ENCODE data around the gene DLG2.
"Not testable (repeated sequence)": the region's sequence is repeated elsewhere in the genome, so short reads cannot be mapped to it uniquely, and the experiment has no call there.

The DLG2 gene

DNA sequence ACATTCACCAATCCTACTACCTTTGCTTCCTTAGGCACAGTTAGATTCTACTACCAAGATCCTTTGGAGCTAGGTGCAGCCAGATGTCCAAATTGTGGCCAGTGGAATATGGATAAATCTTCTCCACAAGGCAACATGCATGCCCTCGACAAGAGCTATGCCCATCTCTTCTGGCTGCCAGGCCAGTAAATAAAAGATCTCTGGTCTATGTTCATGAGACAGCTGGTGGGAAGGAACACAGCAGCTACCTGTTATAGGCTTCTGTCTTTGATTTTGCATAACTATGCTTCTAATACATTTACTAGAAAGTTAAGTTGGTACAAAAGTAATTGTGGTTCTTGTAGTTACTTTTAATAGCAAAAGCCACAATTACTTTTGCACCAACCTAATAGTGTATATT is 182.7 kb downstream of the DLG2 start:
- DNase-seq (ENCODE audit: low spot score), result no peak

DNA sequence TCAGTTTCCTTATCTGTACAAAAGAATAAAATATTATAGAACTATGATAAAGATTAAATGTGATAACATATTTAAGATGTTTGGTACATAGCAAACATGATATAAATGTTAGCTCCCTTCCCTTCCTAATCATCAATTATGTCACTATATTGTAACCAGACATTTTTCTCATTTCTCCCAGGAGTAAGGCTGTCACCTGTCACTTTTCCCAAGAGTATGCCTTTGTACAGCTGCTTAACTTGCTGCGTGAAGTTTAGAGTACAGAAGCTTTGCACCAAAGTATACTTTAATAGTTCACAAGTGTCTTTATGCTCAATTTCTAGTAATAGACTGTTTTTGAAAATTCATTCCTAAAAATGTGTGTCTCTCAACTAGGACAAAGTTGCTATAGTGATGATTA is 186.9 kb downstream of the DLG2 start:
- no peak for DNase-seq (ENCODE audit: low spot score)

DNA sequence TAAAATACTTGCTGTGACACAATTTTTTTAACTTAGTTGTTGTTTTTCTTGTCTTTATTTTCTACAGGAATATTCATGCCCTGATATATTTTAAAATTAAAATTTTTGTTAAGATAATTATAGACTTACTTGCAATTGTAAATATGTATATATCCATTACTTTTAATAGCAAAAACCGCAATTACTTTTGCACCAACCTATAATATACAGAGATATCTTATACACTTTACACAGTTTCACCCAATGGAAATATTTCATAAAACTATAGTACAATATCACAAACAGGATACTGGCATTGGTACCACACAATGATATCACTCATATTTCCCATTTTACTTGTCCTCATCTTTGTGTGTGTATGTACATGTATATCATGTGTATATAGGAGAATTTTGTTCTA is 188.8 kb downstream of the DLG2 start:
- no peak for DNase-seq (ENCODE audit: low spot score)

DNA sequence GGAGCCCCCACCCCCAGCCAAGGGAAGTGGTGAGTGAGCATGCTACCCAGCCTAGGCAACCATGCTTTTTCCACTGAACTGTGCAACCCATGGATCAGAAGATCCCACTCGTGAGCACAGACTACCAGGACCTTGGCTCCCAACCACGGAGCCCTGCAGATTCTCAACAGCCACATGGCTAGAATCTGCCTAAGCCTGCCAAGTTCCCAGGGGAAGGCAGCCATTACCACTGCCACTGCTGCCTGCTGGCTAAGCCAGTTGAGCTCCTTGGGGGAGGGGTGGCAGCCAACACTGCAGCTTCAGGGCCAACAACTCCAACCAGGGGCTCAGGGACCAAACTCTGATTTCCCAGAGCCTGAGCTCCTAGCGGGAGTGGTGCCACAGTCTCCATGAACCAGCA is 195.8 kb downstream of the DLG2 start:
- DNase-seq (ENCODE audit: low spot score), result no peak

DNA sequence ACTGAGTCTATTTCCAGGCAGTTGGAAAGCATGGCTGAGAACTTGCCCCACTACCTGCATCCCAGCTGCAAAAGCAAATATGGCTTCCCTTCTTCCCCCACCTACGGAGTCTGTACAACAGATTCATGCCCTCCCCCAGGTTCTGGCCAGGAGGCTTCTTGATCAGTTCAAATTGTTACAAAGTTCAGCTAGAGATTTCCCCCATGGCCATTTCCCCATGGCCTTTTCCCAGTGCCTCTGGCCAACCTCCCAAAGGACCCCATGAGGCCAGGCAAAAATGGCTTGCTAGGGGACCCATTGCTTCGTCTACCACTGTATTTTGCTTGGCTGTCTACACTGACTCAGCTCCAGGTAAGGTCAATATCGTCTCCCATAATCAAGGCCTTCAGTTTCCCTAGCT is 203.3 kb downstream of the DLG2 start:
- no peak for DNase-seq (ENCODE audit: low spot score)

DNA sequence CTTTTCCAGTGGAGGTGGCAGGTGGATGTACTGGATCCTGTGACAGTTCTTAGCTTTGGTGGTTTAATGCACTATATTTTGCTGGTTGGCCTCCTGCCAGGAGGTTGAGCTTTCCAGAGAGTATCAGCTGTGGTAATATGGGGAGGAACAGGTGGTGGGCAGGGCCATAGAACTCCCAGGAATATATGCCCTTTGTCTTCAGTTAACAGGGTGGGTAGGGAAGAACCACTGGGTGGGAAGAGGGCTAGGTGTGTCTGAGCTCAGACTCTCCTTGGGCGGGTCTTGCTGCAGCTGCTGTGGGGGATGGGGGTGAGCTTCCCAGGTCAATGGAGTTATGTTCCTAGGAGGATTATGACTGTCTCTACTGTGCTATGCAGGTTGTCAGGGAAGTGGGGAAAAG is 203.8 kb downstream of the DLG2 start:
- DNase-seq (ENCODE audit: low spot score), result no peak

DNA sequence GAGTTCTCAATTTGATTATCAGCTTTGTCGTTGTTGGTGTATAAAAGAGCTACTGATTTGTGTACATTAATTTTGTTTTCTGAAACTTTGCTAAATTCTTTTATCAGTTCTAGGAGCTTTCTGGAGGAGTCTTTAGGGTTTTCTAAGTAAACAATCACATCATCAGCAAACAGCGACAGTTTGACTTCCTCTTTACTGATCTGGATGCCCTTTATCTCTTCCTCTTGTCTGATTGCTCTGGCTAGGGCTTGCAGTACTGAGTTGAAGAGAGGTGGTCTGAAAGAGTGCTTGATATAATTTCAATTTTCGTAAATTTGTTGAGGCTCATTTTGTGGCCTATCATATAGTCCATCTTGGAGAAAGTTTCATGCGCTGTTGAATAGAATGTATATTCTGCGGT is 213.0 kb downstream of the DLG2 start:
- no peak for DNase-seq (ENCODE audit: low spot score)

DNA sequence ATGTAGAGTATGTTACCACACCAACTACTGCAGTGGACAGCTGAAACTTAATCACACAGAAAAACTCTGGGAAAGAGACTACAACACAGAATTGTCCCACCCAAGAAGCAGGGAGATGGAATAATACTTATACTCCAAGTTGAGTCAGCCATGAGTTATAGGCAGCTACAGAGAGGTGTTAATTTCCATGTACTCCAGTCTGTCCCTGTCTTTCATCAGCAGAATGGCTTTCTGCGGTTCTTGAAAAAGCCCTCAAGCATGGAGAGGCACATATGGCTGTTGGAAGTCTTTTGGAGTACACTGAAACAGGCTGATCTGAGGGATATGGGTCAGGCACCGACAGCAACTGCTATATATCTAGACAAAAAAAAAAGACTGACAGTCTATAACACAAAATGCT is 219.5 kb downstream of the DLG2 start:
- no peak for DNase-seq (ENCODE audit: low spot score)

DNA sequence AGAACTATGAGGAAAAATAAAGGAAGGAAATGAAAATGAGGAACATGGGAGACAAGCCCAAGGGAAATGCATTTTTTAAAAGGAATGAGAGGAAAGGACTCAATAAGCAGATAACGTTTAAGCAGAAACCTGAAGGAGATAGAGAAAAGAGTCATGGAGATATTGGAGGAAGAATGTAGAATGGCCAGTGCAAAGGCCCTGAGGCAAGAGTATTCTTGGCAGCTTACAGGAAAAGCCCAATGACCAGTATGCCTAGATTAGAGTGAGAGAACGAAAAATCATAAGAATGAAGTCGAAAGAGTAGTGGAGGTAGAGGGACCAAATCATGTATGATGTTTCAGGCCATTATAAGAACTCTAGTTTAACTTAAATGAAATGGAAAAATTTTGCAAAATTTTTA is 220.3 kb downstream of the DLG2 start:
- DNase-seq (ENCODE audit: low spot score), result no peak

DNA sequence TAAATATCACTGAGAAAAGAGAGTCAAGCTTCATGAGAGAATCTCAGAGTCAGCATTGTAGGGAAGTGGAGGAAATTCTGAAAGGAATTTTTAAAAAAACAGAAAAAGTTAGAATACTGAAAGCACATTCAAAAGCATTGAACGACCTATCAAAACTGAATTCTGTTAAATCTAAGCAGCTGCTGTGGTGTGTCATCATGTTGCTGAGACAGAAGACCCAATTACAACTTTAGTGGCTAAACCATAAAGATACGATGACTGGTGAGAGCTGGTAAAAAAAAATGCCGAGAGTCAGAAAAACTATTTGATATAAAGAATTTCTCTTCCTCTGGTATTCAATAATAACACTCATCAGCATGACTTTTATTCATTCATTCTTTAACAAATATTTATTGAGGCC is 220.8 kb downstream of the DLG2 start:
- no peak for DNase-seq (ENCODE audit: low spot score)

DNA sequence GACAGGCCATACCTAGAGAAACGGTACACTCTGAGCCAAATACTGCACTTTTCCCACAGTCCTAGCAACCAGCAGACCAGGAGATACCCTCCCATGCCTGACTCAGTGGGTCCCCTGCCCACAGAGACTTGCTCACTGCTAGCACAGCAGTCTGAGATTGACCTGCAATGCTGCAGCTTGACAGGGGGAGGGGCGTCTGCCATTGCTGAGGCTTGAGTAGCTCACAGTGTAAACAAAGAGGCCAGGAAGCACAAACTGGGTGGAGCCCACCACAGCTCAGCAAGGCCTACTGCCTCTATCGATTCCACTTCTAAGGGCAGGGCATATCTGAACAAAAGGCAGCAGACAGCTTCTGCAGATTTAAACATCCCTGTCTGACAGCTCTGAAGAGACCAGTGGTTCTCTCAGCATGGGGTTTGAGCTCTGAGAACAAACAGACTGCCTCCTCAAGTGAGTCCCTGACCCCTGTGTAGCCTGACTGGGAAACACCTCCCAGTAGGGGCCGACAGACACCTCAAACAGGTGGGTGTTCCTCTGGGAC is 231.6 kb downstream of the DLG2 start:
- DNase-seq (ENCODE audit: low spot score), result not testable (repeated sequence)

DNA sequence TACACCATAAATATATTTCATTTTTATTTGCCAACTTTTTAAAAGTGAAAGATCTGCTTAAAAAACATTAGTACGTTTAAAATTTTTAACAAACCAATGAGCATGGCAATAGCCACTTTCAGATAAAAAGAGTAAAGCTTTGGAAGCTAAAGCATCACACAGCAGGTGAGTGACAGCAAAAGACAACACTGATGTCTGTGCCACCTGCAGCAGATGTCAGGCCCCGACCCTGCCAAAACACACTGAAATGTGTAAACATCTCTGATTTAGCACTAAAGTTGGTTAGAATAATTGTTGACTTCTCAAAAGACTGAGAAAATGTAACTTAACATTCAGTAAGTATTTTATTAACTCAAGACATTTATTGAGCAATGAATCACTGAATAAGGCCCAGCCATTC is 232.9 kb downstream of the DLG2 start:
- no peak for DNase-seq (ENCODE audit: low spot score)

DNA sequence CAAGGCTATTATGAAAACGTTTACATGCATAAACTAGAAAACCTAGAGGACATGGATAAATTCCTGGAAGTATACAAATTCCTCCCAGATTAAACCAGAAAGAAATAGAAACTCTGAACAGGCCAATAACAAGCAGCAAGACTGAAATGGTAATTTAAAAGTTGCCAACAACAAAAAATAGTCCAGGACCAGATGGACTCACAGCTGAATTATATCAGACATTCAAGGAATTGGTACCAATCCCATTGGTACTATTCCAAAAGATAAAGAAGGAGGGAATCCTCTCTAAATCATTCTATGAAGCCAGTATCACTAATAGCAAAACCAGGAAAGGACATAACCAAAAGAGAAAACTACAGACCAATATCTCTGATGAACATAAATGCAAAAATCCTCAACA is 236.0 kb downstream of the DLG2 start:
- no peak for DNase-seq (ENCODE audit: low spot score)

DNA sequence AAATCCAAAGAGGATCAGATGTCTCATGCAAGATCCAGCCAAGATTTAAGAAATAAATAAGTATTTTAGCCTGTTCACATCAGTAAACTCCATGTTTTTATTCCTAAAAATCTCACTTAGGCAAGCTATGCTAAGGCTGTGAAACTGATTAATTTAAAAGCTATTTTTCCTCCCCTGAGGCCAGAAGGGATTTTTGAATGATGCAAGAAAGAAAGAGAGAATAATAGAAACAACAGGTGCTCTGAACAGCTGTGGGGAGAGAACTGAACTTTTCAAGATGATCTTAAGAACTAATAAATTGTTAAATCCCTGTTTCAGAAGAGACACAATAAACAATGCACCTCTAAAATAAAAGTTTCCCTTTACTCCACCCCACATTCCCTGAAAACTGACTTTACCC is 241.6 kb downstream of the DLG2 start:
- DNase-seq (ENCODE audit: low spot score), result no peak

DNA sequence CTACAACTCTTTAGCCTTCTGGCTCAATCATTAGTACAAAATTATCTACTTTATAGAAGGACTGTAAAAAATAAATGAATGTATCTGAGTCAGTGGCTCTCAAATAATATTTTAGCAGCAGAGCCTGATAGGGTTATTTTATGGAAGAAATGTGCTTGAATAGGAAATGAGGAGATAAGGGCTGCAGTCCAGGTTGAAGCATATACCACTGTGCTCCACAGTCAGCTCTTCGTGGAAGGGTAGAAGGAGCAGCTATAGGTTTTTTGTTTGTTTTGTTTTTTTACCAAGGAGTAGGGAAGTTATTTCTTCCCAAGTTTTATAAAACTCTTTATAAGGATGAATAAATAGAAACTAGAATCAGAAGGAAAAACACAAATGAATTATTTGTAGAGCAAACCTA is 242.0 kb downstream of the DLG2 start:
- DNase-seq (ENCODE audit: low spot score), result no peak

DNA sequence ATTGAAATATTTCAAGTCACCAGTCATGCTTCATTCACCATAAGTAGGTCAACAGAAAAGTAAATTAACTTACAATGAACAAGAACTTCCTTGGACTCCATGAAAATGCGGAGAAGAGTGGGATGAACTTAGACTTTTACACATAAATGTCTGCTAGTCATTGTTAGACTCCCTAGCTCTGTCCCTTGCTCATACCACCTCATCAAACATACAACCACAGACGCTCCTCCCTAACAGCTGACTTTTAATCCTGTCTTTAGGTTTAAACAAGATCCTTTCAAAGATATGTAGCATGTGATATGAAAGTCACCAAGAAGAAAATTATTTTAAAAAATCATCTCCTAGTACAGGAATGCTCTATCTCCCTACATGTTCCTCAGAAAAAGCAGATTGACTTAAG is 248.1 kb downstream of the DLG2 start:
- DNase-seq (ENCODE audit: low spot score), result no peak

DNA sequence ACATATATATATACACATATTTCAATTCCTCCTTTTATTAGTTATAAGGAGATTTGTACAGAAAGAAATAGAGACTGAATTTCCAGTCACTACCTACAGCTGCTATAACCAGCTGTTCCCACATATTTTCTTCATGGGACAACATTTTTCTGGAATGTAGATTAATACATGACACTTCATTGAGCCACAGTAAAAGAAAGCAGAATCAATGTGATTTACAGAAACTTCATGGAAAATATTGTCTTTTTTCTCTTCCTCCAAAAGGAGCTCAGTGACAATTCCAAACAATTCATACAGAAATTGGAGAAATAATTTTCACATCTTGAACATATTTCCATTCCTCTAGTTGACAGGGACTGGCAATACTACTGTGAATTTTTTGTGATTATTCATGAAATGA is 249.2 kb downstream of the DLG2 start:
- no peak for DNase-seq (ENCODE audit: low spot score)

DNA sequence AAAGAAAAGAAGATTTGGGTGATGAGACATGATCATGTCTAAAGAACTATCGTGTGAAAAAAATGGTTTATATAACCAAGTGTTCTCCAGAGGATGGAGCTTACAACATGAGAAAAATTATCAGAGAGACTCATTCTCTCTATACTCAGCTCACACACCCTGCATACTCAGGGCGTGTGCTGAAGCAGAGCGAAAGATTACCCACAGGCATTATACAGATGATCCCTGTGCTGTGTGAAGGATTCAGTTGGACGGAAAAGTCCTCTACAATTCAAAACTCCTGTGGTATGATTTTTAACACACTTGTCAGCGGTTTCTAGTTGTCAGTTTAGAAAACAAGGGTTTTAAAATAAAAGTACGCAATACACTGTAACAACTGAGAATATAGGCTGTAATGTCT is 267.3 kb downstream of the DLG2 start:
- no peak for DNase-seq (ENCODE audit: low spot score)

DNA sequence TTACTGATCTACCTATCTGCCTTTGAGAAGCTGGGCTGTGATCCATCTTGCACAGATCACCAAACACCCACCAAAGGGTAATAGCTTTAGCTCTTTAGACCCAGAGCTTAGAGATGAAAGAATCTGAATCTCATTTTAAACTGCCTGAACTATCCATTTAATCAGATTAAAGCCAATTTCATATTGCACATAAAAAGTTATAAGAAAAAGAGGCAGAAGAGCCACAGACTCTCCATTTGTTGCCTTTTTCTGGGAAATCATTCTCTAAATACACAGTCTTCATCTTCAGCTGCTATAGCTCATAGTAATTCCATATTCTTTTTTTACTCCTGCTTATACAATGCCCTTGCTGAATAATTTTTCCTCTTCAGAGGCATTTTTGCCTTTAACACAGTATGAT is 271.2 kb downstream of the DLG2 start:
- no peak for DNase-seq (ENCODE audit: low spot score)

DNA sequence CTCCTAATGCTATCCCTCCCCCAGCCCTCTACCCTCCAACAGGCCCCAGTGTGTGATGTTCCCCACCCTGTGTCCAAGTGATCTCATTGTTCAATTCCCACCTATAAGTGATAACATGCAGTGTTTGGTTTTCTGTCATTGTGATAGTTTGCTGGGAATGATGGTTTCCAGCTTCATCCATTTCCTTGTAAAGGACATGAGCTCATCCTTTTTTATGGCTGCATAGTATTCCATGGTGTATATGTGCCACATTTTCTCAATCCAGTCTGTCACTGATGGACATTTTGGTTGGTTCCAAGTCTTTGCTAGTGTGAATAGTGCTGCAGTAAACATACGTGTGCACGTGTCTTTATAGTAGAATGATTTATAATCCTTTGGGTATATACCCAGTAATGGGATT is 277.6 kb downstream of the DLG2 start:
- not testable (repeated sequence) for DNase-seq (ENCODE audit: low spot score)

DNA sequence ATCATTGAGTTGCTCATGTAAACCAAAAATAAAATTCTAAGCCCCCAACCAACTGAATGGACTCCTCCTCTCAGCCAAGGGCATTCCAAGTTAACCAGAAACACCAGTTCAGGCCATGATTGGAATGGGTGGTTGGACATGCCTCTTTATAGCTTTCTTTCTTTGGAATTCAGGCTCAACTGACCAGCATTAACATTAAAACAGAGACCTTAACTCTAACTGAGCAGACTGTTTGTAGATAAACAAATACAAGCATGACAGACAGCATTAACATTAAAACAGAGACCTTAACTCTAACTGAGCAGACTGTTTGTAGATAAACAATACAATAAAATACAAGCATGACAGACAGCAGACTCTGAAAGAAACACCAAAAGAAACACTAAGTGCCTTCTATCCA is 278.2 kb downstream of the DLG2 start:
- no peak for DNase-seq (ENCODE audit: low spot score)

DNA sequence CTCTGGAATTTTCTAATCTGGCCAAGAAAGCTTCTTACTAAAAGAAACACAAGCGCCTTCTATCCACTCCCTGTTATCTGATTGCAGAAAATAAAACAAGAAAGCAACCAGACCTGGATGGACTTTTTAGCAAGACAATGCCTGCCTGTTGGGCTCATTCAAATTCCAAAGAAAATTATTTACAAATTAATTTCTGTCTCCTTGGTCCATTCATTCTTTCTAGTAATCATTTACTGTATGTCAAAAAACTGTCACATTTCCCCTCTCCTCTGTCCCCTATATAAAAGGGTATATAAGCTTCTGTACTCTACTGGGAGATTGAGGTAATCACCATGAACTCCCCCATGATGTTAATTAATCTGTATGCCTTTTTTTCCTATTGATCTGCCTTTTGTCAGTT is 279.9 kb downstream of the DLG2 start:
- no peak for DNase-seq (ENCODE audit: low spot score)

DNA sequence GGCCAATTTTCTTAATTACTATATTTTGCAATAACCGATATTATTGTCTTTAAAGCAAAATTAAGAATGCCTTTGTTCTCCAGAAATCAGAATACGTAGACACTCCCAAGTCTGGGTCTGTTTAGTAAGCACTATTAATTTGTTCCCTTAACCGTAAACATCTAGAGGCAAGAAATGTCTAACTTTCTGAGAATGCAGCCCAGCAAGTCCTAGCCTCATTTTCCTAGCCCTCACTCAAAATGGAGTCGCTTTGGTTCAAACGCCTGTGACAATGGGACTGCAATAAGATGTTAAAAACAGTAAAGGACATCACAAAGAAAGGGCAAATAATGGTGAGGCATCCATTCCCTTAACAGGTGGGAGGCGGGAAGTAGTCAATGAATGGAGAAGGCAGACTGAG is 280.7 kb downstream of the DLG2 start:
- DNase-seq (ENCODE audit: low spot score), result no peak

DNA sequence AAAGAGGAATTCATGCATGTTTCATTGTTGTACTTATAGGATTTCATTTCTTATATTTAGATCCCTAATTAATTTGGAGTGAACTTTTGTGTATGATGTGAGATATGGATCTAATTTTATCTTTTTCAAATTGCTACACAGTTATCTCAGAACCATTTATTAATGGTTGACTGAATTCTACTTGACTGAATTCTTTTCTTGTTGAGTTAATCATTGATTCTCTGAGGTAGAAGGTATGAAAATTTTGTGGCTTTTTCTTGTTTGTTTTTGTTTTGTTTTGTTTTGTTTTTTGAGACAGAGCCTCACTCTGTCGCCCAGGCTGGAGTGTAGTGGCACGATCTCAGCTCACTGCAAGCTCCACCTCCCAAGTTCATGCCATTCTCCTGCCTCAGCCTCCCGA is 286.3 kb downstream of the DLG2 start:
- DNase-seq (ENCODE audit: low spot score), result not testable (repeated sequence)

DNA sequence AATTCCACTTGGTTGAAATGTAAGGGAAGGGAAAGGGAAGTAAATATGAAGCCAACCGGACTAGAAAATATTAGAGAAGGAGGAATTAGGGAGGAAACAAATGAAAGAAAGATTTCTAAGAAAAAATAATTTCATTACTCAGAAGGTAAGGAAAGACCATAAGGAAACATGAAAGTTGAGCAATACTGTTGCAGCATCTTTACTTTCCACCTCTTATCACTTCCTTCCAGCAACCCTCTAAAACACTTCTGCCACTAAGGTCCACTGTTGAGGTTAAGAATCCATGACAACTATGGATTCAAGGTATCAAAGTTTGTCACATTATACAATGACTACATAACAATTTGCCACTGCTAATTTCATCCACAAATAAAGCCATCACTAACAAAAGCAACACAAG is 308.6 kb downstream of the DLG2 start:
- no peak for DNase-seq (ENCODE audit: low spot score)
